ENCODE results near the gene SRMS.

DNA sequence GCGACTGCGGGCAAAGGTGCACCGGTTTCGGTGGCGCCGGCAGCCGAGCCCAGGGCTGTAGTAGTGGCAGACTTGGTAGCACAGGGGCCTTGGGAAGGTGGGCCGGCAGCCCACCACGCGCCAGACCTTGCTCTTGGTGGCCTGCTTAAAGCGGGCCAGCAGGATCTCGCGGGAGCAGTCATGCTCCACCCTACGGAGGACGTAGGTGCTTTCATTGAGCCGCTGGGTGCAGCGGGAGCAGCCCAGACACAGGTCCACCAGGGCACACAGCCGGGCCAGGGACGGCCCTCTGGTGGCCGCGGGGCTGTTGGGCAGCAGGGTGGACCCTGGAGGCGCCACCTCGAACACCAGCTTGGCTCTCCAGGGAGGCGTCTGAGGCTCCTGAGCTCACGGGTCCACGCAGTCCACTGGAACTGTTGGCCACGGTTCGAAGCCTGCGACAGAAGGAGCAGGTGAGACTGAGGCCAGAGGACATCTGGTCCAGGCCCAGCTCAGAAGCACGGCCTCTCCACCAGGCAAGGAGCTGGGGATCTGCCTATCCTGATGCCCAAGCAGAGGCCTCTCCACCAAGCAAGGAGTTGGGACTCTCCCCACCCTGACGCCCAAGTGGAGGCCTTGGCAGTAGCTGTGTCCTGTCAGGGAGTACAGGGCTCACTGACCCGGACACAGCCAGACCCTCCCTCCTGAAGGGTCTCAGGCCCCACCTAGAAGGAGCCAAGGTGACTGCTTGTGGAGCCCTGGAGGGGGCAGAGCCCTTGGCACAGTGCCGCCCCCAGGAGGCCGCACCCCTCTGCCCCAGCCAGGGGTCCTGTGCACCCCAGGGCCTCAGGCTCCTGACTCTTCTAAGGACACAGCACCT lies 25.5 kb upstream of the SRMS start:
- TF ChIP-seq, protein P1, sequence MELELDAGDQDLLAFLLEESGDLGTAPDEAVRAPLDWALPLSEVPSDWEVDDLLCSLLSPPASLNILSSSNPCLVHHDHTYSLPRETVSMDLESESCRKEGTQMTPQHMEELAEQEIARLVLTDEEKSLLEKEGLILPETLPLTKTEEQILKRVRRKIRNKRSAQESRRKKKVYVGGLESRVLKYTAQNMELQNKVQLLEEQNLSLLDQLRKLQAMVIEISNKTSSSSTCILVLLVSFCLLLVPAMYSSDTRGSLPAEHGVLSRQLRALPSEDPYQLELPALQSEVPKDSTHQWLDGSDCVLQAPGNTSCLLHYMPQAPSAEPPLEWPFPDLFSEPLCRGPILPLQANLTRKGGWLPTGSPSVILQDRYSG (CRISPR knock-in tag; IDR thresholded peaks at IDR 0.05), result no peak
- TF ChIP-seq BRCA1 (CRISPR knock-in tag; IDR thresholded peaks at IDR 0.05) (no peak), JUNB (CRISPR knock-in tag; IDR thresholded peaks at IDR 0.05; ENCODE audit: borderline replicate concordance) (no peak), ZNF776 (CRISPR knock-in tag; IDR thresholded peaks at IDR 0.05) (0 out of 2 replicates have a peak, but pooled peaks have one; percentile 32), ZNF549 (CRISPR knock-in tag; IDR thresholded peaks at IDR 0.05) (no peak)
- TF ChIP-seq, protein P2, sequence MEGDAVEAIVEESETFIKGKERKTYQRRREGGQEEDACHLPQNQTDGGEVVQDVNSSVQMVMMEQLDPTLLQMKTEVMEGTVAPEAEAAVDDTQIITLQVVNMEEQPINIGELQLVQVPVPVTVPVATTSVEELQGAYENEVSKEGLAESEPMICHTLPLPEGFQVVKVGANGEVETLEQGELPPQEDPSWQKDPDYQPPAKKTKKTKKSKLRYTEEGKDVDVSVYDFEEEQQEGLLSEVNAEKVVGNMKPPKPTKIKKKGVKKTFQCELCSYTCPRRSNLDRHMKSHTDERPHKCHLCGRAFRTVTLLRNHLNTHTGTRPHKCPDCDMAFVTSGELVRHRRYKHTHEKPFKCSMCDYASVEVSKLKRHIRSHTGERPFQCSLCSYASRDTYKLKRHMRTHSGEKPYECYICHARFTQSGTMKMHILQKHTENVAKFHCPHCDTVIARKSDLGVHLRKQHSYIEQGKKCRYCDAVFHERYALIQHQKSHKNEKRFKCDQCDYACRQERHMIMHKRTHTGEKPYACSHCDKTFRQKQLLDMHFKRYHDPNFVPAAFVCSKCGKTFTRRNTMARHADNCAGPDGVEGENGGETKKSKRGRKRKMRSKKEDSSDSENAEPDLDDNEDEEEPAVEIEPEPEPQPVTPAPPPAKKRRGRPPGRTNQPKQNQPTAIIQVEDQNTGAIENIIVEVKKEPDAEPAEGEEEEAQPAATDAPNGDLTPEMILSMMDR (CRISPR knock-in tag; IDR thresholded peaks at IDR 0.05), result peak; percentile 82
- TF ChIP-seq, protein P3, sequence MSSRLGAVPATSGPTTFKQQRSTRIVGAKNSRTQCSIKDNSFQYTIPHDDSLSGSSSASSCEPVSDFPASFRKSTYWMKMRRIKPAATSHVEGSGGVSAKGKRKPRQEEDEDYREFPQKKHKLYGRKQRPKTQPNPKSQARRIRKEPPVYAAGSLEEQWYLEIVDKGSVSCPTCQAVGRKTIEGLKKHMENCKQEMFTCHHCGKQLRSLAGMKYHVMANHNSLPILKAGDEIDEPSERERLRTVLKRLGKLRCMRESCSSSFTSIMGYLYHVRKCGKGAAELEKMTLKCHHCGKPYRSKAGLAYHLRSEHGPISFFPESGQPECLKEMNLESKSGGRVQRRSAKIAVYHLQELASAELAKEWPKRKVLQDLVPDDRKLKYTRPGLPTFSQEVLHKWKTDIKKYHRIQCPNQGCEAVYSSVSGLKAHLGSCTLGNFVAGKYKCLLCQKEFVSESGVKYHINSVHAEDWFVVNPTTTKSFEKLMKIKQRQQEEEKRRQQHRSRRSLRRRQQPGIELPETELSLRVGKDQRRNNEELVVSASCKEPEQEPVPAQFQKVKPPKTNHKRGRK (CRISPR knock-in tag; IDR thresholded peaks at IDR 0.05), result no peak
